GM12892 (cell line): ENCODE measurements around the gene PNMA8C.

ENCODE experiments used
- POLR2A ChIP-seq: IDR thresholded peaks from 2 replicates; pipeline ENCODE4 v1.6.1; 2011; ENCODE audit warnings: low read depth, low read length, control low read depth
- POLR2AphosphoS5 ChIP-seq: IDR thresholded peaks from 2 replicates; pipeline ENCODE4 v1.6.1; 2011; ENCODE audit warnings: low read depth, low read length, control low read depth
- TAF1 ChIP-seq: IDR thresholded peaks from 2 replicates; pipeline ENCODE4 v1.6.1; 2011; ENCODE audit warnings: low read depth, mild to moderate bottlenecking, control low read depth, low read length, borderline replicate concordance

GRCh38 chr19:46392837-46393236 is 35.9 kb downstream of the PNMA8C start:
- TF ChIP-seq POLR2A (no peak), POLR2AphosphoS5 (no peak), TAF1 (no peak)
